Measurements from ENCODE around the gene ABI3BP. TPM values are rescaled to one million over a fixed set of nuclear protein-coding genes. Genes with fewer than 3 reads are reported as not detected.

ABI3BP gene
- total RNA-seq, 1 experiment from 2014 or later = 0.28 TPM

DNA sequence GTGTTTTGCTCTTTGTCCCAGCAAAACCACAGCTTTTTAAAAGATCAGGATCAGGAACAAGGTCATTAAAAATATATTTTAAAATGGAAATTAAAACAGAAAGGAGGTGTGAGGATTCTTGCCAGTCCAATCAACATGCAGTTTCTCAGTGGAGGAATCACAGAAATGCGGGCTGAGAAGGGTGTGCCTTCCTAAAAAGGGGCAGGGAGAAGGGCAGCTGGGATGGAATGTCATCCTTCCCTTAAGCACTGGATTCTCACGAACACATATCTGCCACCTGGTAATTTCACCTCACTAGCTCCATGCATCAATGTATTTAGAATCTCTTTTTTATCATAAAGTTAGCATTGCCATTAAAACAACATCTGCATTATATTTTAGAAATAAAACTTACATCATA is 21.4 kb downstream of the ABI3BP start:
- H3K4me1 Mint-ChIP-seq = no peaks in the 10 kb centered on the region
- no peak overlapping the region for H3T11ph ChIP-seq (ENCODE audit: low read length)
- no peak overlapping the region for H2AK5ac ChIP-seq (ENCODE audit: insufficient read length, low read length)
- no peaks in the 10 kb centered on the region for H3K23me2 ChIP-seq (ENCODE audit: insufficient read length, low read depth, low read length, poor library complexity, severe bottlenecking)
- no peak overlapping the region for H2BK5ac ChIP-seq (ENCODE audit: insufficient read length, low read length)
- H3K27ac ChIP-seq (ENCODE audit: insufficient read length, low read depth, low read length) = no peak overlapping the region
- no peak overlapping the region for H4K8ac ChIP-seq (replicated peaks; ENCODE audit: insufficient read length, low read depth, low read length)
- H3K4me1 ChIP-seq (ENCODE audit: insufficient read depth, low read length) = no peaks in the 10 kb centered on the region
- H4K5ac ChIP-seq (ENCODE audit: insufficient read length, low read depth, low read length) = no peak overlapping the region
- H3K14ac ChIP-seq (ENCODE audit: insufficient read depth, low read length) = no peak overlapping the region
- H3K27ac Mint-ChIP-seq = no peak overlapping the region
- H3K9me3 Mint-ChIP-seq = no peaks in the 10 kb centered on the region; a peak in 1 of 5 replicates
- no peak overlapping the region for H3K4me2 ChIP-seq (ENCODE audit: insufficient read depth, insufficient read length, low read length)
- no peak overlapping the region for H2AFZ ChIP-seq (ENCODE audit: low read length)
- H4K91ac ChIP-seq (ENCODE audit: insufficient read length, low read depth, low read length) = no peak overlapping the region
- H2BK20ac ChIP-seq (ENCODE audit: low read depth, low read length, poor library complexity, severe bottlenecking) = no peak overlapping the region
- TF ChIP-seq CTCF (conservative IDR thresholded peaks at IDR 0.05) = no peak
- H3K18ac ChIP-seq (ENCODE audit: insufficient read length, low read depth, low read length) = no peak overlapping the region
- no peak overlapping the region for H2BK120ac ChIP-seq (ENCODE audit: low read depth, low read length, poor library complexity, severe bottlenecking)
- H3K23ac ChIP-seq (ENCODE audit: insufficient read length, low read depth, low read length) = no peak overlapping the region
- H3K27me3 Mint-ChIP-seq (ENCODE audit: low read depth) = no peaks in the 10 kb centered on the region
- DNase-seq = no peak
- H3K9me3 ChIP-seq (ENCODE audit: control insufficient read depth, low read depth, low read length) = no peaks in the 10 kb centered on the region
- H3K27me3 ChIP-seq (ENCODE audit: insufficient read depth, low read length) = no peaks in the 10 kb centered on the region
- H4K20me1 ChIP-seq (ENCODE audit: control insufficient read depth, insufficient read depth, insufficient read length) = no peaks in the 10 kb centered on the region
- WGBS (ENCODE audit: extremely low coverage, insufficient read length, low lambda C conversion rate) = no CpG with 5 or more reads among the region's 2 CpGs
- no peak overlapping the region for H3K4me3 Mint-ChIP-seq
- no peak overlapping the region for H3K9ac ChIP-seq (ENCODE audit: extremely low read depth, insufficient read length, low read length)
- no peaks in the 10 kb centered on the region for H3K36me3 Mint-ChIP-seq (ENCODE audit: insufficient read depth in 1 of 3, low read depth in 3 of 3)
- H3K79me2 ChIP-seq (ENCODE audit: insufficient read depth, low read length) = no peaks in the 10 kb centered on the region
- no peak overlapping the region for H3K56ac ChIP-seq (ENCODE audit: insufficient read length, low read depth, low read length)
- H3K79me1 ChIP-seq (ENCODE audit: insufficient read depth, low read depth, low read length, poor library complexity, severe bottlenecking) = no peaks in the 10 kb centered on the region
- no peak overlapping the region for H3K4ac ChIP-seq (ENCODE audit: low read depth, low read length)
- no peak overlapping the region for H2BK12ac ChIP-seq (ENCODE audit: insufficient read length, low read depth, low read length)
- no peak overlapping the region for H2BK15ac ChIP-seq (ENCODE audit: low read depth, low read length)

Measured in H9 (cell line).